Aorta (tissue), 5 donors: Measurements from ENCODE around the gene CYSRT1. TPM values are rescaled to one million over a fixed set of nuclear protein-coding genes. Genes with fewer than 3 reads are reported as not detected.

Experiments
- ATAC-seq: fragments of 200-7000 bp; cut with Tn5 transposase; one replicate; pipeline ENCODE4 v1.9.1; 2022; ENCODE audit warnings: moderate library complexity; ENCODE audit not compliant: low FRiP score
- DNase-seq, 2 donors: peaks; one replicate each; pipeline ENCODE4 v3.0.0-alpha.2; 2020
- H3K27ac ChIP-seq, 2 donors: one replicate each; pipeline ENCODE4 v1.5.1; 2013; ENCODE audit warnings: low read length in 2 of 2, mild to moderate bottlenecking in 2 of 2, moderate library complexity in 2 of 2, control low read depth in 1 of 2, inconsistent platforms in 1 of 2, low read depth in 1 of 2
- H3K27me3 ChIP-seq, 2 donors: one replicate each; pipeline ENCODE4 v1.6.1; 2013; ENCODE audit warnings: control low read depth in 1 of 2, low read length in 1 of 2, mild to moderate bottlenecking in 1 of 2, moderate library complexity in 1 of 2; ENCODE audit not compliant: insufficient read depth in 2 of 2, control insufficient read depth in 1 of 2
- H3K36me3 ChIP-seq, 2 donors: one replicate each; pipeline ENCODE4 v1.6.1; 2013; ENCODE audit warnings: control low read depth in 1 of 2, low read length in 1 of 2, mild to moderate bottlenecking in 1 of 2; ENCODE audit not compliant: insufficient read depth in 2 of 2, control insufficient read depth in 1 of 2
- H3K4me1 ChIP-seq, 2 donors: one replicate each; pipeline ENCODE4 v1.6.1; 2013; ENCODE audit warnings: low read length in 2 of 2, control low read depth in 1 of 2, mild to moderate bottlenecking in 1 of 2, moderate library complexity in 1 of 2; ENCODE audit not compliant: insufficient read depth in 2 of 2, control insufficient read depth in 1 of 2
- H3K4me3 ChIP-seq, 2 donors: one replicate each; pipeline ENCODE4 v1.5.1; 2013; ENCODE audit warnings: low read length in 2 of 2, control low read depth in 1 of 2, mild to moderate bottlenecking in 1 of 2
- H3K9me3 ChIP-seq: one replicate; pipeline ENCODE4 v1.6.1; 2013; ENCODE audit warnings: mild to moderate bottlenecking, low read length; ENCODE audit not compliant: control insufficient read depth
- WGBS, 2 donors: extraction: QIAGEN DNeasy Blood & Tissue Kit; methylation state at CpG; one replicate each; pipeline ENCODE4 v1.1.7; 2013; 5-methylcytosine and 5-hydroxymethylcytosine counted together
- intact Hi-C, 2 donors: fragments of 100-400 bp; cut with DNase I; formaldehyde crosslinking; loops; one replicate each; pipeline versions ENCODE4 v1.14.2 to v1.15.0; 2022
- polyA plus RNA-seq, 2 donors: library from polyadenylated mRNA; stranded (reverse); fragments of 200-250 nt; gene quantifications; one replicate each; pipeline ENCODE4 v1.2.3, GENCODE V29; 2013
- total RNA-seq, 2 donors: library from RNA; stranded (reverse); fragmentation: NEBNext Ultra II Directional; extraction: Animal tissue kit (Norgen Biotek cat#: 25700); gene quantifications; one replicate each; pipeline ENCODE4 v1.2.1, GENCODE V29; 2021
- donor health status: healthy with polysubstance abuse.
- donor health status: Bipolar disorder and iron deficiency.
- donor health status: DM: no; HTN: no; CAD: no.
- donor health status: DM: no; HTN: no; CAD: no.
- donor health status: DM: yes; HTN: yes; CAD: no.

Gene CYSRT1
- total and polyA plus RNA-seq, 4 donors: 1.1 TPM; not detected in 3

- ATAC-seq (no peak), DNase-seq (no peak)
- no peaks in the 10 kb centered on the region for H3K4me1 ChIP-seq
- H3K36me3 ChIP-seq: no peaks in the 10 kb centered on the region
- WGBS, 2 donors: 92 to 93% methylated on average over 19 of the region's 19 CpGs
- H3K27ac ChIP-seq: no peak overlapping the region
- H3K4me3 ChIP-seq: no peak overlapping the region
- H3K27me3 ChIP-seq: no peaks in the 10 kb centered on the region
- no peaks in the 10 kb centered on the region for H3K9me3 ChIP-seq
- intact Hi-C loops: no loop called here
Observed at GRCh38 chr9:137214620-137215019, 10.4 kb upstream of the CYSRT1 start.

GRCh38 chr9:137215196-137215986, 9.6 kb upstream of the CYSRT1 start:
- no peak for ATAC-seq
- intact Hi-C loops: no loop called here
- DNase-seq: no peak
- H3K9me3 ChIP-seq: no peaks in the 10 kb centered on the region
- no peak overlapping the region for H3K4me3 ChIP-seq
- H3K27me3 ChIP-seq: no peaks in the 10 kb centered on the region
- H3K27ac ChIP-seq: no peak overlapping the region
- WGBS, 2 donors: 91 to 94% methylated on average over 21 to 22 of the region's 22 CpGs
- H3K36me3 ChIP-seq: no peaks in the 10 kb centered on the region
- H3K4me1 ChIP-seq: no peaks in the 10 kb centered on the region

GRCh38 chr9:137216188-137216965, 8.6 kb upstream of the CYSRT1 start:
- intact Hi-C loops: no loop called here
- no peaks in the 10 kb centered on the region for H3K4me1 ChIP-seq
- H3K36me3 ChIP-seq: no peaks in the 10 kb centered on the region
- ATAC-seq (no peak), DNase-seq (no peak)
- no peak overlapping the region for H3K4me3 ChIP-seq
- no peak overlapping the region for H3K27ac ChIP-seq
- no peaks in the 10 kb centered on the region for H3K9me3 ChIP-seq
- H3K27me3 ChIP-seq: no peaks in the 10 kb centered on the region
- WGBS, 2 donors: 87 to 90% methylated on average over 29 to 30 of the region's 30 CpGs

- 76 to 80% methylated on average over 36 of the region's 36 CpGs for WGBS, 2 donors
- ATAC-seq (peak; percentile 41), DNase-seq (no peak)
- H3K27me3 ChIP-seq: no peaks in the 10 kb centered on the region
- intact Hi-C loops: no loop called here
- H3K36me3 ChIP-seq: no peaks in the 10 kb centered on the region
- H3K9me3 ChIP-seq: no peaks in the 10 kb centered on the region
- no peak overlapping the region for H3K27ac ChIP-seq
- no peak overlapping the region for H3K4me3 ChIP-seq
- no peaks in the 10 kb centered on the region for H3K4me1 ChIP-seq
Observed at GRCh38 chr9:137217276-137218211, 7.4 kb upstream of the CYSRT1 start.

- Histone ChIP-seq H3K4me3 (no peak overlapping the region), H3K36me3 (no peaks in the 10 kb centered on the region), H3K27me3 (no peaks in the 10 kb centered on the region), H3K4me1 (no peaks in the 10 kb centered on the region), H3K9me3 (no peaks in the 10 kb centered on the region), H3K27ac (no peak overlapping the region)
- WGBS, 2 donors: 93% methylated on average over 28 to 30 of the region's 30 CpGs
- intact Hi-C loops: no loop called here
- DNase-seq (no peak), ATAC-seq (no peak)
Observed at GRCh38 chr9:137218212-137218753, 6.7 kb upstream of the CYSRT1 start.

GRCh38 chr9:137218754-137219271, 6.2 kb upstream of the CYSRT1 start:
- intact Hi-C loops: no loop called here

GRCh38 chr9:137219757-137220316, 5.1 kb upstream of the CYSRT1 start:
- Histone ChIP-seq H3K4me3 (no peak overlapping the region), H3K27ac (no peak overlapping the region), H3K27me3 (no peaks in the 10 kb centered on the region), H3K36me3 (no peaks in the 10 kb centered on the region), H3K9me3 (no peaks in the 10 kb centered on the region), H3K4me1 (no peaks in the 10 kb centered on the region)
- 92% methylated on average over 10 of the region's 10 CpGs for WGBS, 2 donors
- ATAC-seq: no peak
- intact Hi-C loops: no loop called here
- no peak for DNase-seq

More at GRCh38 chr9:137218754-137219271, 6.2 kb upstream of the CYSRT1 start:
- Histone ChIP-seq H3K27ac (no peak overlapping the region), H3K27me3 (no peaks in the 10 kb centered on the region), H3K9me3 (no peaks in the 10 kb centered on the region), H3K4me1 (no peaks in the 10 kb centered on the region), H3K36me3 (no peaks in the 10 kb centered on the region), H3K4me3 (no peak overlapping the region)
- 59 to 73% methylated on average over 12 of the region's 12 CpGs for WGBS, 2 donors
- no peak for DNase-seq
- no peak for ATAC-seq
